Frontal cortex (tissue), 4 donors: ENCODE results near the gene VIT. TPM values are rescaled to one million over a fixed set of nuclear protein-coding genes. Genes with fewer than 3 reads are reported as not detected.
"Not testable (repeated sequence)": the region's sequence is repeated elsewhere in the genome, so short reads cannot be mapped to it uniquely, and the experiment has no call there.

ENCODE experiments used
- DNase-seq, 2 donors: peaks; one replicate each; pipeline ENCODE4 v3.0.0; 2012; ENCODE audit warnings: low spot score in 2 of 2
- FAIRE-seq: peaks from 2 replicates; lab custom pipeline; 2012; peaks lifted over from hg19 to GRCh38; lab: Jason Lieb, UNC
- total RNA-seq: library from RNA; depleted of rRNA; stranded (reverse); fragments of >200 nt; gene quantifications from one replicate; pipeline ENCODE4 v1.2.3, GENCODE V29; 2014
- donor health status: control.
- donor health status: control.
- donor health status: control.

Gene VIT
- total RNA-seq, 1 donor from 2014 or later: 0.41 TPM

DNA sequence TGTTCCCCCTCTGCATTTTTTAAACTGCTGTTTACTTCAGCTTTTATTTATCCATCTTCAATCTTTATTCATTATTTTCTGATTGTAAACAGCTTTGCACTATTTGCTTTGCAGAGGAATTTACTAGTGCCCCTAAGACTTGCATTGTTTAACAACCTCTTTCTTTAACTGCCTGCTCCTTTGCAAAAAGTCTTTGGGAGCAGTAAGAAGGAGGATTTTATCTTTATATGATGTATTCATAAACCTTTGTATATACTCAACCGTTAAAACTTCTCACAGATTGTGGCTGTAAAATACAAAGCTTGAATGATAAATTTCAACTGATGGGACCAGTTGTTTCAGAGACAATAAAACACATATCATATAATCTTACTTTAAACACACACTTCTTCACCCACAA, 20.1 kb upstream of the VIT start:
- FAIRE-seq (no peak), DNase-seq (no peak)

- no peak for FAIRE-seq
- no peak for DNase-seq
Observed at GRCh38 chr2:36677386-36677785, 19.1 kb upstream of the VIT start.

- DNase-seq: no peak
- no peak for FAIRE-seq
Observed at GRCh38 chr2:36677996-36678605, 18.4 kb upstream of the VIT start.

- FAIRE-seq (no peak), DNase-seq (no peak)
Observed at GRCh38 chr2:36678856-36679255, 17.7 kb upstream of the VIT start.

DNA sequence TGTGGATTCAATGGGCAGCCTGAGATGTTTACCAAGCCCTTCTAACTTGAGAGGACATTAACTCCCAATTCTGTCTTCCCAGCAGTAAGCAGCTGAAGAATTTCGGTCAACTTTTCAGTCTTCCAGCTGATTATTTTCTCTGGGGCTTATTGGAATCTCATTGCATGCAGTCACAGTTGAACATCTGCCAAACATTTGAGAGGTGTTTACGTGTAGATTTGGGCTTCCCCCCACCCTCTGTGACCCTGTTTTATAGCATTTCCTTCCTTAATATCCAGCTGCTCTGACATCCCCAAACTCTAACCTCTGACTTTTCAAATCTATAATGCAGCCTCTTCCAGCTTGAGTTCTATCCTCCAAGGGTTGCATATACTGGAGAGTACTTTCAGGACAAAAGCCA, 16.5 kb upstream of the VIT start:
- no peak for DNase-seq
- no peak for FAIRE-seq

- FAIRE-seq: no peak
Observed at GRCh38 chr2:36682562-36682961, 13.9 kb upstream of the VIT start.

DNA sequence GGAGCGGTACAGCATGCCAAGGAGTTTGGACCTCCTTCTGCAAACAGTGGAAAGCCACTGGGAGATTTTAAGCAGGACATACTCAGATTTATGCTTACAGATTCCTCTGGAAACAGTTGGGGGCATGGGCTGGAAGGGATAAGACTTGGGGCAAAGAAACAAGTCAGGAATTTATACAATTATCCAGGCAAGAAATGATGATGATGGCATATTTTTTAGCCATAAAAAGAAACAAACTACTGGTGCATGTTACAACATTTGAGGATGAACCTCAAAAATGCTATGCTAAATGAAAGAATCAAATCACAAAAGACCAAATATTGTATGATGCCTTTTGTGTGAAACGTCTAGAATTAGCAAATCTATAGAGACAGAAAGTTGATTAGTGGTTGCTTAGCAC, 13.5 kb upstream of the VIT start:
- DNase-seq (no peak), FAIRE-seq (no peak)

More at GRCh38 chr2:36682562-36682961, 13.9 kb upstream of the VIT start:
- DNase-seq: no peak

- not testable (repeated sequence) for DNase-seq, FAIRE-seq
Observed at GRCh38 chr2:36688291-36688690, 8.2 kb upstream of the VIT start.

DNA sequence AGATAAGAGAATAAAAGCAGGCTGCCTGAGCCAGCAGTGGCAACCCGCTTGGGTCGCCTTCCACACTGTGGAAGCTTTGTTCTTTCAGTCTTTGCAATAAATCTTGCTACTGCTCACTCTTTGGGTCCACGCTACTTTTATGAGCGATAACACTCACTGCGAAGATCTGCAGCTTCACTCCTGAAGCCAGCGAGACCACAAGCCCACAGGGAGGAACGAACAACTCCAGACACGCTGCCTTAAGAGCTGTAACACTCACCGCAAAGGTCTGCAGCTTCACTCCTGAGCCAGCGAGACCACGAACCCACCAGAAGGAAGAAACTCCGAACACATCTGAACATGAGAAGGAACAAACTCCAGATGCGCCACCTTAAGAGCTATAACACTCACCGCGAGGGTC, 7.5 kb upstream of the VIT start:
- DNase-seq, FAIRE-seq: not testable (repeated sequence)

DNA sequence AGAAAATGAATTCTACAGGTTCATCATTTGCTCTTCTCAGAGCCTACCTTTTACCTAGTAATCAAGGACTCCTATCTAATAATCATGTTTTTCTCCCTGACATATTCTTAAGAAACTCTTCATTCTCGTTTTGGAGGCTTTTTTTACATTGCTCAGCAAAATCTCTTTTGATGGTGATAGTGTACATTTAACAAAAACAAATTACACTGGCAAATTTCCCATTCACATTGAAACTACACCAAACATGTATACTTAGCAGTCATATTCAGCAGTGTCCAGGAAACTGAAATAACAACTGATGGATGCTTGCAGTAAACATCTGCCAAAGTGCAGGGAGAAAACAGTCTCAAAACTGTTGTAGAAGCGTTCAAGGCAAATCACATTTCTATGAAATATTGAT, 4.4 kb upstream of the VIT start:
- FAIRE-seq (no peak), DNase-seq (no peak)

DNA sequence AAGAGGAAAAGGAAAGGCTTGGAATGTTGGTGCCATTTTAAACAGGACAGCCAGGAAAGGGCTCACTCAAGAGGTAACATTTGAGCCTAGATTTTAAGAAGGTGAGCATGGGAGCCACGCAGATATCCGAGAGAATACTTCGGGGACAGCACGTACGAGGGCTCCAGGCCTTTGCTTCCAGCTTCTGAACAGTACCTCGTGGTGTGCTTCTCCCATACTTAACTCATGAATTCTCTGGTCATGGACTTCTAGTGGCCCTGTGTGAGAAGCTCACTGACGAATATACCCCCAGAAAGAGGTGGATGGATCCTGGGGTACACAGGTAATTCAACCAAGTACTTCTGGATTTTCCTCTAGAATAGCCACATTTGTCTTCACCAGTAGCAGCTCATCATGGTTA, 2.7 kb upstream of the VIT start:
- DNase-seq (no peak), FAIRE-seq (no peak)

DNA sequence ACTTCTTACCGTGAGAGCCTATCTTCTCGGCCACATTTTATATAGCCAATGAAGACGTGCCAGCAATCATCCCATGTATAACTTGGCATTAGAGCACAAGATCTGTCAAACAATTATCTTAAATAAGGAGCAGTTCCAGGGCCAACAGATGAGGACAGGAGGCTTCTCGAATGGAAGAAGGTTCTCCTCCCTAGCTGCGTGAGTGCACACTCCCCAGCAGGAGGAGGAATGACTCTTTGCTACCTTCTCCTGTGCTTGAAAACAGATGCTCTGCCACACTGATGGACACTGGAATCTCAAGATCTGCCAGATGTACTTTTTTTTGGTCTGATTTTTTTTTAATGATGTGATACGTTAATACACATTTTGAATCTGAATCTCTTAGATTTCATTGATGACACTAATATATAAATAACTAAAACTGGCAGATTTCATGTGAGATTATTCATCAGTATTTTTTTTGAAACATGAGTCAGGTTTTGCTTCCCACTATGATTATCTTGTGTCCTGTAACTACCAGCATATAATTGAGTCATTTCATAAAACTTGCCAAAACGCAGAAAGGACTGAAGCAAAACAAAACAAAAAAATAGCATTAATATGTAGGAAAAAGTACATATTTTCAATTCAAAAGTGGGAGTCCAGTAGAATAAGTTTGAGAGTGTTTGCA, 626 bp upstream of the VIT start:
- no peak for DNase-seq
- no peak for FAIRE-seq

DNA sequence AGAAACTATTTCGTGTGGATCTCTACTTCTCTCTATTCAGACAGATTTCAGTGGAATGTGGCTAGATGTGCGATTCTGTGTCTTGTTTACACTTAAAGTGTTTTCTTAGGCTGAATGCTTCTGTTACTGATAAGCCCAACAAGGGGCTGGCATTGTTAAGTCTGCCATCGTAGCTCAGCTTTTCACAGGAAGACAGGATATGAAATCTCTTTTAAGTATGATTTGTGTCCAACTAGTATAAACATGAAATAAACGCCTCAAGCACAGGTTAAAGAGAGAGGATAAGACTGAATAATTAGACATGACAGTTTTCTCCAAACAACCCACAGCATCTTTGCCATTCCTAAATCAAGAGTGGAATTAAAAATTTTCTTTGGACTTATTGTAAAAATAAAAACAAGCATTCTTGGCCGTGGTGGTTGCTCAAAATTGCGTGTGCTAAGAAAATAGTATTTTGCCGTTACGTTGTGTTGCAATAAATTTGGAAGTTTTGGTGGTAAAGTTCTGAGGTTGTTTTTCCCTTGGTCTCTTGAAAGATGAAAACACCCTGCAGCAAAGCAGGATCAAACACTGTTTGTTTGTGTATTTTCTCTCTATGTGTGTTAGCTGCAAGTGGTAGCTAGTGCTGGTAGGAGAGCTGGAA, 1.0 kb downstream of the VIT start:
- FAIRE-seq (no peak), DNase-seq (no peak)

- FAIRE-seq (no peak), DNase-seq (no peak)
Observed at GRCh38 chr2:36698993-36699392, 2.5 kb downstream of the VIT start.

GRCh38 chr2:36700311-36700710, 3.8 kb downstream of the VIT start:
- DNase-seq: no peak
- no peak for FAIRE-seq

- FAIRE-seq: no peak
- no peak for DNase-seq
Observed at GRCh38 chr2:36701391-36701795, 4.9 kb downstream of the VIT start.

DNA sequence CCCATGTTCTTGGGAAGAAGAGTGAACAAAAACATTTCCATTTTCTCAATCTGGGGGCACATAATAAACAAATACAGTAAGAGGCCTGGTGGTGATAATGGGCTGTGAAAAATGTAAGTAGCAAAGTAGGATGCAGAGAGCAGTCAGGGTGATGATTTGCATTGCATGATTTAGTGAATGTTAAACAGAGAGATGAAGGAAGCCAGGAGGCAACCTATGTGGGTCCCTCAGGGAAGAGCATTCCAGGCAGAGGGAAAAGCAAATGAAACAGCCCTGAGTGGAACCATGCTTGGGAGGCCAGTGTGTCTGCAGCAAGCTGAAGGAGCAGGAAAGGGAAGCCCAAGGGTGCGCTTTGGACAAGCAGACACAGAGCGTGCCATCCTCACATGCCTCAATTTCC, 5.4 kb downstream of the VIT start:
- no peak for FAIRE-seq
- DNase-seq: no peak

DNA sequence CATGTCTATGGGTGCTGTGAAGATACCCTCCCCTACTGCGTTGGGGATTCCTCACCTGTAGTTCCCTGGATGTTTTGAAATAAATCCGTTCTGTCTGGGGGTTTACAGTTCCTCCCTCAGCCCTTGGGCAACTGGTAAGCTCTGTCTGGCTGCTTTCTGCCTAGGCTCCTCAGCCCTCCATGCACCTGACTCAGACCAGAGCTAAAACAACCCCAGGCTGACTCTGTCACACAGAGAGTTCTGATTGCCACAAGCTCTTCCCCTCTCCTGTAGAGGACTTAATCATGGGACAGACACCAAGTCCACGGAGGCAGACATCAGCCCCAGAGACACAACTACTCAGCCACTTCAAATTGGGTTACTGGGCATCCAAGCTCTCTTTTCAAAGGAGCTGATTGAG, 6.3 kb downstream of the VIT start:
- FAIRE-seq (no peak), DNase-seq (no peak)

DNA sequence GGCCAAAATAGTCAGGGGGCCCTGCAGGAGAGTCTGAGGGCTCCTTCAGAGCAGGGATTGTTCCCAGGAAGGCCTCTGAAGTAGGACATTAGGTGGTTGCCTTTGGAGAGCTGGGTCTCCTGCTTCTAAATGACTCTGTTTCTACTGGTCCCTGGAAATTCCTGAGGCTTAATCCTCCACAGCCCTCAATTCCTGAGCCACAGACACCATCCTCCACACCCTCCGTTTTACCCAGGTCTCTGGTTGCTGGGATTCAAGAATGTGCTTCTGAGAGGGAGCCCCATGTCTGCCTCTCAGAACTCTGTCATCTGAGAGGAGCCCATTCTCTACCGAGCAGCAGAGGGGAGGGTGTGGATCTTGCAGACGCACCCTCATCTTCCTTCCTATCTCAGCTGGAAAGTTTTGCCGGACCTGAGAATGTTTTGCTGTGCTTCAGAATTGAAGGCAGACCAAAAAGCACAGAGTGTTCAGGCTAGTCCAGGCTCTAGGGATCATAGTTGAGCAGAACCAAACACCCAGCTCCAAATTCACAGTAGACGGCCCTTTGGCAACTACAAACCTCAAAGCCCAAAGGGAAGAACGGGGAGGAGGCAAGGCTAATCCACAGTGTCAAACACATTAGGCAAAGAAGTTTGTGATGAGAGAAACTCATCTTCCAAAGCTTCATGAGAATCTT, 8.1 kb downstream of the VIT start:
- DNase-seq: no peak
- no peak for FAIRE-seq

DNA sequence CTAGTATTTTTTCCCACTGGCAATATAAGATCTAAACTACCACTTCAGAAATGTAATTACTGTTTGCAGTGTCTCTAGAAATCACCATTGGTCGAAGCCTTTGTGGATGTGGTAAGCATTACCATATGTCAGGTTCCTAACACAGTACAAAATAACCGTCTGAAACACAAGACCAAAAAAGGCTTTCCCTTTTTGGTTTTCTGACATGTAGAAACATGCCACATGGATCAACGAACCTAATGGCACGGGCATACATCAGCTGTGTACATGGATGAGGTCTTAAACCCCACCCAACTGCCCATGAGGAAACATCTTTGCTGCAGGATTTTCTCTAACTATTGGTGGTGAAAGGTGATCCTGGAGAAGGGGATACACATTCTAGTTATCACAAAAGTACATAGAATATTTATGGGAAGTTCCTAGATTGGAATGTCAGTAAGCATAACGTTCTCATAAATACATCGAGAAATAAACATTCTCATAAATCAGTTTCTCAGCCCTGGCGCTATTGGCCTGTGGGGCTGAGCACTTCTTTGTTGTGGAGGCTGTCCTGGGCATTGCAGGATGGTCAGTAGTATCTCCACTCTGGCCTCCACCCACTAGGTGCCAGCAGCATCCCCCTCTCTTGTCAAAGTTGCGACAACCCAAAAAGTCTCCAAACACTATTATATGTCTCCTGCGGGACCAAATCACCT, 9.0 kb downstream of the VIT start:
- DNase-seq (no peak), FAIRE-seq (no peak)
